IPS-18a (cell line): ENCODE data around the gene ZSWIM6.

Experiments used
- H3K27ac ChIP-seq: one replicate; pipeline ENCODE4 v1.5.1; 2013; ENCODE audit warnings: low read length
- H3K27me3 ChIP-seq: one replicate; pipeline ENCODE4 v1.6.1; 2013; ENCODE audit warnings: mild to moderate bottlenecking, low read length; ENCODE audit not compliant: control insufficient read depth, insufficient read depth
- H3K36me3 ChIP-seq: one replicate; pipeline ENCODE4 v1.6.1; 2013; ENCODE audit warnings: low read depth, low read length; ENCODE audit not compliant: control insufficient read depth
- H3K4me1 ChIP-seq: one replicate; pipeline ENCODE4 v1.6.1; 2013; ENCODE audit warnings: low read depth, low read length; ENCODE audit not compliant: control insufficient read depth
- H3K4me3 ChIP-seq: one replicate; pipeline ENCODE4 v1.5.1; 2013; ENCODE audit warnings: low read length
- H3K9ac ChIP-seq: one replicate; pipeline ENCODE4 v1.6.1; 2013; ENCODE audit warnings: mild to moderate bottlenecking, low read length, moderate library complexity
- H3K9me3 ChIP-seq: one replicate; pipeline ENCODE4 v1.6.1; 2013; ENCODE audit warnings: low read depth, low read length; ENCODE audit not compliant: control insufficient read depth

ZSWIM6 gene

GRCh38 chr5:61352180-61352579, 20.1 kb downstream of the ZSWIM6 start:
- H3K27me3 ChIP-seq: no peaks in the 10 kb centered on the region
- no peaks in the 10 kb centered on the region for H3K36me3 ChIP-seq
- H3K9me3 ChIP-seq: peaks cover 3% of the 10 kb centered on the region
- H3K4me3 ChIP-seq: no peak overlapping the region
- H3K9ac ChIP-seq: no peak overlapping the region
- H3K27ac ChIP-seq: no peak overlapping the region
- no peaks in the 10 kb centered on the region for H3K4me1 ChIP-seq

GRCh38 chr5:61352612-61353156, 20.6 kb downstream of the ZSWIM6 start:
- Histone ChIP-seq H3K9me3 (peaks cover 3% of the 10 kb centered on the region), H3K9ac (no peak overlapping the region), H3K36me3 (no peaks in the 10 kb centered on the region), H3K4me1 (no peaks in the 10 kb centered on the region), H3K27ac (no peak overlapping the region), H3K4me3 (no peak overlapping the region), H3K27me3 (no peaks in the 10 kb centered on the region)

- Histone ChIP-seq H3K27ac (no peak overlapping the region), H3K4me1 (no peaks in the 10 kb centered on the region), H3K9ac (no peak overlapping the region), H3K9me3 (peaks cover 3% of the 10 kb centered on the region), H3K27me3 (no peaks in the 10 kb centered on the region), H3K36me3 (no peaks in the 10 kb centered on the region), H3K4me3 (no peak overlapping the region)
These were observed 21.2 kb downstream of the ZSWIM6 start for GRCh38 chr5:61353293-61353692.

- no peaks in the 10 kb centered on the region for H3K27me3 ChIP-seq
- H3K27ac ChIP-seq: no peak overlapping the region
- H3K4me3 ChIP-seq: no peak overlapping the region
These were observed 22.1 kb downstream of the ZSWIM6 start for GRCh38 chr5:61354199-61354598.

GRCh38 chr5:61357745-61358144, 25.7 kb downstream of the ZSWIM6 start:
- Histone ChIP-seq H3K4me1 (no peaks in the 10 kb centered on the region), H3K4me3 (no peak overlapping the region), H3K27ac (no peak overlapping the region), H3K9me3 (peaks cover 3% of the 10 kb centered on the region), H3K27me3 (no peaks in the 10 kb centered on the region), H3K9ac (no peak overlapping the region), H3K36me3 (no peaks in the 10 kb centered on the region)

More at GRCh38 chr5:61354199-61354598, 22.1 kb downstream of the ZSWIM6 start:
- Histone ChIP-seq H3K36me3 (no peaks in the 10 kb centered on the region), H3K9ac (no peak overlapping the region), H3K9me3 (peaks cover 3% of the 10 kb centered on the region), H3K4me1 (no peaks in the 10 kb centered on the region)

- no peak overlapping the region for H3K9ac ChIP-seq
- H3K4me3 ChIP-seq: no peak overlapping the region
- no peaks in the 10 kb centered on the region for H3K4me1 ChIP-seq
- no peaks in the 10 kb centered on the region for H3K36me3 ChIP-seq
- H3K27me3 ChIP-seq: no peaks in the 10 kb centered on the region
- no peaks in the 10 kb centered on the region for H3K9me3 ChIP-seq
- no peak overlapping the region for H3K27ac ChIP-seq
These were observed 30.8 kb downstream of the ZSWIM6 start for GRCh38 chr5:61362796-61363368.

GRCh38 chr5:61363401-61364114, 31.5 kb downstream of the ZSWIM6 start:
- Histone ChIP-seq H3K9ac (no peak overlapping the region), H3K27me3 (no peaks in the 10 kb centered on the region), H3K27ac (no peak overlapping the region), H3K4me1 (no peaks in the 10 kb centered on the region), H3K9me3 (no peaks in the 10 kb centered on the region), H3K36me3 (no peaks in the 10 kb centered on the region), H3K4me3 (no peak overlapping the region)

- no peaks in the 10 kb centered on the region for H3K4me1 ChIP-seq
- no peak overlapping the region for H3K4me3 ChIP-seq
- H3K27me3 ChIP-seq: no peaks in the 10 kb centered on the region
- H3K27ac ChIP-seq: no peak overlapping the region
- H3K9ac ChIP-seq: no peak overlapping the region
- no peaks in the 10 kb centered on the region for H3K9me3 ChIP-seq
- no peaks in the 10 kb centered on the region for H3K36me3 ChIP-seq
These were observed 34.6 kb downstream of the ZSWIM6 start for GRCh38 chr5:61366497-61367240.

GRCh38 chr5:61370506-61370905, 38.4 kb downstream of the ZSWIM6 start:
- H3K27ac ChIP-seq: no peak overlapping the region
- no peaks in the 10 kb centered on the region for H3K9me3 ChIP-seq
- H3K27me3 ChIP-seq: no peaks in the 10 kb centered on the region
- no peaks in the 10 kb centered on the region for H3K36me3 ChIP-seq
- no peak overlapping the region for H3K4me3 ChIP-seq
- peaks cover 3% of the 10 kb centered on the region for H3K4me1 ChIP-seq
- H3K9ac ChIP-seq: no peak overlapping the region

GRCh38 chr5:61371474-61371873, 39.4 kb downstream of the ZSWIM6 start:
- Histone ChIP-seq H3K9ac (no peak overlapping the region), H3K4me1 (peaks cover 3% of the 10 kb centered on the region), H3K27ac (no peak overlapping the region), H3K27me3 (no peaks in the 10 kb centered on the region), H3K36me3 (no peaks in the 10 kb centered on the region), H3K4me3 (no peak overlapping the region), H3K9me3 (no peaks in the 10 kb centered on the region)

GRCh38 chr5:61379677-61380076, 47.6 kb downstream of the ZSWIM6 start:
- Histone ChIP-seq H3K27ac (no peak overlapping the region), H3K36me3 (no peaks in the 10 kb centered on the region), H3K9me3 (no peaks in the 10 kb centered on the region), H3K27me3 (no peaks in the 10 kb centered on the region), H3K4me1 (peaks cover 12% of the 10 kb centered on the region), H3K4me3 (peak overlapping the region; percentile 37), H3K9ac (no peak overlapping the region)
